SK-N-SH (cell line): ENCODE results near the gene AUTS2. TPM values are rescaled to one million over a fixed set of nuclear protein-coding genes. Genes with fewer than 3 reads are reported as not detected.

Experiments
- CTCF ChIA-PET: fragments of 300-600, 350-600 bp; formaldehyde crosslinking; extraction: SDS; loops from one replicate; lab custom pipeline; 2021; lab: Yijun Ruan, JAX
- POLR2A ChIA-PET: fragments of 350-600 bp; sonication (Branson Sonifier 250); formaldehyde crosslinking; extraction: SDS; loops from one replicate; lab custom pipeline; 2020; ENCODE audit warnings: antibody characterized with exemption, inconsistent platforms; lab: Yijun Ruan, JAX
- DNase-seq: peaks from one replicate; pipeline ENCODE4 v3.0.0; 2012
- H2AFZ ChIP-seq: fragments of 200-600 bp; sonication (generic); 2 replicates; pipeline ENCODE4 v1.8.1; 2016; ENCODE audit warnings: antibody characterized with exemption, mild to moderate bottlenecking, low read depth
- H3F3A ChIP-seq: fragments of 200-600 bp; sonication (generic); replicated peaks from 2 replicates; pipeline ENCODE3; 2016; ENCODE audit warnings: antibody characterized with exemption, mild to moderate bottlenecking; ENCODE audit not compliant: insufficient read depth
- H3K27ac ChIP-seq, 2 experiments: fragments of 200-500 bp in 1 of 2; fragments of 200-600 bp in 1 of 2; sonication (Bioruptor generic) in 1 of 2; sonication (generic), shearing (Covaris generic) in 1 of 2; 2 replicates each; pipeline versions ENCODE4 v1.5.1 to v1.6.1; 2014 to 2016; ENCODE audit warnings: low read depth in 2 of 2, inconsistent platforms in 1 of 2, low read length in 1 of 2, mild to moderate bottlenecking in 1 of 2, mixed read lengths in 1 of 2
- H3K27me3 ChIP-seq: fragments of 200-600 bp; sonication (generic), shearing (Covaris generic); 2 replicates; pipeline ENCODE4 v1.6.1; 2016; ENCODE audit warnings: mixed run types; ENCODE audit not compliant: insufficient read depth
- H3K36me3 ChIP-seq, 2 experiments: fragments of 200-500 bp in 1 of 2; fragments of 200-600 bp in 1 of 2; sonication (Bioruptor generic) in 1 of 2; sonication (generic) in 1 of 2; replicated peaks in 1 of 2; 2 replicates each; pipeline versions ENCODE3 to v1.5.1; 2014 to 2016; ENCODE audit warnings: low read length in 1 of 2, mild to moderate bottlenecking in 1 of 2; ENCODE audit not compliant: insufficient read depth in 2 of 2, control insufficient read depth in 1 of 2
- H3K4me1 ChIP-seq, 2 experiments: fragments of 200-500 bp in 1 of 2; fragments of 200-600 bp in 1 of 2; sonication (Bioruptor generic) in 1 of 2; sonication (generic), shearing (Covaris generic) in 1 of 2; 2 replicates each; pipeline versions ENCODE4 v1.5.1 to v1.6.1; 2014 to 2016; ENCODE audit warnings: low read depth in 1 of 2, low read length in 1 of 2, mixed run types in 1 of 2; ENCODE audit not compliant: insufficient read depth in 2 of 2, control insufficient read depth in 1 of 2
- H3K4me2 ChIP-seq: fragments of 200-600 bp; sonication (generic), shearing (Covaris generic); 2 replicates; pipeline ENCODE4 v1.6.1; 2017; ENCODE audit warnings: mixed run types
- H3K4me3 ChIP-seq, 2 experiments: fragments of 200-500 bp in 1 of 2; fragments of 200-600 bp in 1 of 2; sonication (Bioruptor generic) in 1 of 2; sonication (generic), shearing (Covaris generic) in 1 of 2; 2 replicates each; pipeline versions ENCODE4 v1.5.1 to v1.8.1; 2014 to 2016; ENCODE audit warnings: low read depth in 2 of 2, inconsistent platforms in 1 of 2, low read length in 1 of 2, mild to moderate bottlenecking in 1 of 2, mixed read lengths in 1 of 2, moderate library complexity in 1 of 2
- H3K79me2 ChIP-seq: fragments of 200-600 bp; sonication (generic); 2 replicates; pipeline ENCODE4 v1.8.1; 2017; ENCODE audit warnings: mild to moderate bottlenecking; ENCODE audit not compliant: insufficient read depth
- H3K9ac ChIP-seq: fragments of 200-600 bp; sonication (generic); 2 replicates; pipeline ENCODE4 v1.6.1; 2017; ENCODE audit warnings: mixed run types
- H3K9me2 ChIP-seq: fragments of 200-600 bp; sonication (generic); 2 replicates; pipeline ENCODE4 v1.6.1; 2017; ENCODE audit warnings: mixed run types
- H3K9me3 ChIP-seq: fragments of 200-600 bp; sonication (generic); 2 replicates; pipeline ENCODE4 v1.6.1; 2017; ENCODE audit warnings: mixed run types, mild to moderate bottlenecking, moderate library complexity
- H4K20me1 ChIP-seq: fragments of 200-600 bp; sonication (generic); 2 replicates; pipeline ENCODE4 v1.6.1; 2017; ENCODE audit warnings: mild to moderate bottlenecking, mixed run types; ENCODE audit not compliant: insufficient read depth
- CHD2 ChIP-seq: fragments of 150-350 bp; IDR thresholded peaks from 2 replicates; pipeline ENCODE4 v1.6.1; 2018; ENCODE audit warnings: low read length; ENCODE audit not compliant: partially characterized antibody
- EP300 ChIP-seq, 2 experiments: IDR thresholded peaks; 2 replicates each; pipeline versions ENCODE4 v1.4.0 to v1.6.1; 2012; ENCODE audit warnings: borderline replicate concordance in 1 of 2, low read depth in 1 of 2, low read length in 1 of 2
- FOSL2 ChIP-seq: IDR thresholded peaks from 2 replicates; pipeline ENCODE4 v1.4.0; 2012; ENCODE audit warnings: low read depth, mild to moderate bottlenecking, moderate library complexity, borderline replicate concordance
- FOXJ3 ChIP-seq: sonication (generic); formaldehyde crosslinking; IDR thresholded peaks from 2 replicates; pipeline ENCODE4 v1.5.1; 2020; ENCODE audit warnings: mild to moderate bottlenecking, missing genetic modification reagents
- FOXM1 ChIP-seq: IDR thresholded peaks from 2 replicates; pipeline ENCODE4 v1.4.0; 2012; ENCODE audit warnings: low read depth, mild to moderate bottlenecking
- GABPA ChIP-seq: IDR thresholded peaks from 2 replicates; pipeline ENCODE4 v1.4.0; 2012; ENCODE audit warnings: low read depth, mild to moderate bottlenecking
- GATA2 ChIP-seq: sonication (generic); formaldehyde crosslinking; IDR thresholded peaks from 2 replicates; pipeline ENCODE4 v1.5.0; 2020; ENCODE audit warnings: mild to moderate bottlenecking, missing genetic modification reagents
- JUND ChIP-seq: IDR thresholded peaks from 2 replicates; pipeline ENCODE4 v1.4.0; 2012
- MXI1 ChIP-seq: IDR thresholded peaks from 2 replicates; pipeline ENCODE4 v1.6.1; 2012; ENCODE audit warnings: mild to moderate bottlenecking, low read depth, low read length, improper control_type of control experiment
- NRF1 ChIP-seq: IDR thresholded peaks from 2 replicates; pipeline ENCODE4 v1.6.1; 2012; ENCODE audit warnings: low read depth, mild to moderate bottlenecking, low read length
- POLR2AphosphoS5 ChIP-seq: IDR thresholded peaks from 2 replicates; pipeline ENCODE4 v1.6.1; 2012; ENCODE audit warnings: low read depth, low read length
- RAD21 ChIP-seq: IDR thresholded peaks from 2 replicates; pipeline ENCODE4 v1.6.1; 2012; ENCODE audit warnings: mild to moderate bottlenecking, low read length
- RCOR1 ChIP-seq: fragments of 150-350 bp; IDR thresholded peaks from 2 replicates; pipeline ENCODE4 v1.6.1; 2017; ENCODE audit warnings: antibody characterized with exemption, low read length
- RFX5 ChIP-seq: IDR thresholded peaks from 2 replicates; pipeline ENCODE4 v1.6.1; 2012; ENCODE audit warnings: mild to moderate bottlenecking, improper control_type of control experiment, low read length
- TCF12 ChIP-seq: IDR thresholded peaks from 2 replicates; pipeline ENCODE4 v1.4.0; 2012
- TEAD4 ChIP-seq: IDR thresholded peaks from 2 replicates; pipeline ENCODE4 v1.4.0; 2012; ENCODE audit warnings: mild to moderate bottlenecking, borderline replicate concordance; ENCODE audit not compliant: insufficient read depth
- WGBS: methylation state at CpG from one replicate; pipeline ENCODE4 v1.1.6; 2017; ENCODE audit warnings: low lambda C conversion rate; 5-methylcytosine and 5-hydroxymethylcytosine counted together
- polyA plus RNA-seq, 3 experiments: library from polyadenylated mRNA; depleted of rRNA; stranded (reverse); fragments of >200 nt; gene quantifications; 2 replicates each; pipeline ENCODE4 v1.2.3, GENCODE V29; 2012
- TF ChIP-seq, protein P1 (sequence below): IDR thresholded peaks from 2 replicates; pipeline ENCODE4 v1.4.0; 2012; ENCODE audit warnings: low read depth
- TF ChIP-seq, protein P2 (sequence below): fragments of 200-600 bp; sonication (generic); IDR thresholded peaks from 2 replicates; pipeline ENCODE4 v1.6.1; 2017; ENCODE audit warnings: antibody characterized with exemption, mild to moderate bottlenecking, moderate library complexity
- TF ChIP-seq, protein P3 (sequence below): IDR thresholded peaks from 2 replicates; pipeline ENCODE4 v1.6.1; 2012; ENCODE audit warnings: mild to moderate bottlenecking, low read depth, low read length, moderate library complexity
- TF ChIP-seq, protein P4 (sequence below): IDR thresholded peaks from 2 replicates; pipeline ENCODE4 v1.4.0; 2012; ENCODE audit warnings: low read depth, borderline replicate concordance
- TF ChIP-seq, protein P5 (sequence below): fragments of 150-350 bp; IDR thresholded peaks from 2 replicates; pipeline ENCODE4 v1.6.1; 2017; ENCODE audit warnings: antibody characterized with exemption, low read length, low read depth, borderline replicate concordance

The AUTS2 gene
- polyA plus RNA-seq, 1 of the 3 experiments (the other 2 are of a cell fraction), result 15.6 TPM

DNA sequence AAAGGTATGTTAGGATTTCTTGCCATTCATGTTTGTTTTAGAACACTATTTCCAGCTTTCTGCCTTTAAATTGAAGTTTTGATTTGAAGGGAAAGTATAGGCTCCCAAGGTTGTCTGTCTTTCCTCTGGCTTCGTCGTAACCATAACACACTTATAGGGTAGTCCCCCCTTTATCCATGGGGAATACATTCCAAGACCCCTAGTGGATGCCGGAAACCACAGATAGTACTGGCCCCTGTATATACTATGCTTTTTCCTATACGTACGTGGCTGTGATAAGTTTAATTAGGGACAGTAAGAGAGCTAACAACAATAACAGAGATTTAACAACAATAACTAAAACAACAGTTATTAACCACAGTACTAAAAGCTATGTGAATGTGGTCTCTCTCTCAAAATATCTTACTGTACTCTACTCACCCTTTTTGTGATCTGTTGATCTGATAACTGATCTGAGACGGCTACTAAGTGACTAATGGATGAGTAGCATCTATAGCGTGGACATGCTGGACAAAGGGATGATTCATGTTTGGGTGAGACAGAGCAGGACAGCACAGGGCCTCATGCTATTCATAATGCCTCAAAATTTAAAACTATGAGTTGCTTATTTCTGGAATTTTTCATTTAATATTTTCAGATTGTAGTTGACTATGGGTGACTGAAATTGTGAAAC lies 273.1 kb downstream of the AUTS2 start (continued):
- TF ChIP-seq TEAD4, result peak; percentile 99
- TF ChIP-seq, protein P1, sequence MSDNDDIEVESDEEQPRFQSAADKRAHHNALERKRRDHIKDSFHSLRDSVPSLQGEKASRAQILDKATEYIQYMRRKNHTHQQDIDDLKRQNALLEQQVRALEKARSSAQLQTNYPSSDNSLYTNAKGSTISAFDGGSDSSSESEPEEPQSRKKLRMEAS, result peak; percentile 86
- TF ChIP-seq GABPA, result no peak
- TF ChIP-seq EP300 (IDR thresholded peaks at IDR 0.05; ENCODE audit: borderline replicate concordance in 1 of 2, low read depth in 1 of 2, low read length in 1 of 2), result peak; percentile 35 to 98
- peak; percentile 100 for TF ChIP-seq FOSL2
- TF ChIP-seq GATA2, result no peak
- peak; percentile 96 for TF ChIP-seq POLR2AphosphoS5
- no peak; the same call in 1 of the 2 replicates for TF ChIP-seq MXI1
- TF ChIP-seq, protein P2, sequence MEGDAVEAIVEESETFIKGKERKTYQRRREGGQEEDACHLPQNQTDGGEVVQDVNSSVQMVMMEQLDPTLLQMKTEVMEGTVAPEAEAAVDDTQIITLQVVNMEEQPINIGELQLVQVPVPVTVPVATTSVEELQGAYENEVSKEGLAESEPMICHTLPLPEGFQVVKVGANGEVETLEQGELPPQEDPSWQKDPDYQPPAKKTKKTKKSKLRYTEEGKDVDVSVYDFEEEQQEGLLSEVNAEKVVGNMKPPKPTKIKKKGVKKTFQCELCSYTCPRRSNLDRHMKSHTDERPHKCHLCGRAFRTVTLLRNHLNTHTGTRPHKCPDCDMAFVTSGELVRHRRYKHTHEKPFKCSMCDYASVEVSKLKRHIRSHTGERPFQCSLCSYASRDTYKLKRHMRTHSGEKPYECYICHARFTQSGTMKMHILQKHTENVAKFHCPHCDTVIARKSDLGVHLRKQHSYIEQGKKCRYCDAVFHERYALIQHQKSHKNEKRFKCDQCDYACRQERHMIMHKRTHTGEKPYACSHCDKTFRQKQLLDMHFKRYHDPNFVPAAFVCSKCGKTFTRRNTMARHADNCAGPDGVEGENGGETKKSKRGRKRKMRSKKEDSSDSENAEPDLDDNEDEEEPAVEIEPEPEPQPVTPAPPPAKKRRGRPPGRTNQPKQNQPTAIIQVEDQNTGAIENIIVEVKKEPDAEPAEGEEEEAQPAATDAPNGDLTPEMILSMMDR, result peak; percentile 53
- peak; percentile 100 for TF ChIP-seq JUND
- peak; percentile 100 for TF ChIP-seq TCF12

DNA sequence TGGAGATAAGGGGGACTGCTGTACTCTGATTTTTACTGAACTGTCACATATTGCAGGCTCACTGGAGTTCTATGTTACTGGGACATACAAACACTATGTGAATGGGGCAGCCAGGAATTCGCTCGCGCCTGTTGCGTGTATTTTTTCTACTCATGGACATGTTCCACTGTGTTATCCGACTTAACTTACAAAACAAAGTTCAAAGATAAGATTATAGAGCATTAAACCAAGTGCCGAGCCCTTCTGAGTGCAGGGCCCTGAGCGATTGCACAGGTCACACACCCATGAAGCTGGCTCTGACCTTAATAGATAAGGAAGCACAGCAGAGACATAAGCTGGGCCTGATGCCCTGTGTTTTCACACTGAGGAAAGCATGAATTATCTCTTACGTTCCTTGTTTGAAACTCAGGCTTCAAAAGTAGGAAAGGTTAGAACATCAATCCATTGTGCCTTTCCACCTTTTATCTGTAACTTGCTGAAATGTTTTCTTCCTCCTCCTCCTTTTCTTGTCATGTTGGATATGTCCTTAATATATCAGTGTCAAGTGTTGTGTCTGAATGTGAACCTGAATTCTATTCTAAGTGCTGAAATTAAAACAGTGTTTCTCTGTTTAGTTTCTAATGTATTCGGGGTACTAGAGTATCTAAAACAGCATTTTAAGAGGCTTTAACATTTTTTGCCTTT lies 273.8 kb downstream of the AUTS2 start:
- H3K4me3 ChIP-seq, result peak overlapping the region; percentile 12 to 15; a peak in 3 of 4 replicates
- no peaks in the 10 kb centered on the region for H3K9me3 ChIP-seq
- H3K79me2 ChIP-seq, result peaks cover 10% of the 10 kb centered on the region; the same call in 1 of the 2 replicates
- CTCF ChIA-PET, result interaction anchor here (2.1 to 2.2 kb wide), 2 partner anchors 8 to 11 kb away, joined by 5 to 10 read pairs; no protein-coding TSS in a partner anchor
- H3K9me2 ChIP-seq, result no peaks in the 10 kb centered on the region
- H3K27ac ChIP-seq, result peak overlapping the region; percentile 91 to 93
- H3F3A ChIP-seq, result peaks cover 32% of the 10 kb centered on the region
- POLR2A ChIA-PET, result interaction anchor here (1.7 kb wide), 1 partner anchor 11 kb away, joined by 4 read pairs; no protein-coding TSS in a partner anchor
- TF ChIP-seq TEAD4 (0 out of 2 replicates have a peak, but pooled peaks have one; percentile 7), RCOR1 (peak; percentile 47; the same call in 1 of the 2 replicates), MXI1 (peak; percentile 70), FOSL2 (no peak), FOXJ3 (CRISPR knock-in tag) (0 out of 2 replicates have a peak, but pooled peaks have one; percentile 44), RFX5 (peak; percentile 25; the same call in 1 of the 2 replicates), FOXM1 (0 out of 2 replicates have a peak, but pooled peaks have one; percentile 3), RAD21 (peak; percentile 26; the same call in 1 of the 2 replicates), GATA2 (peak; percentile 73), EP300 (IDR thresholded peaks at IDR 0.05; ENCODE audit: borderline replicate concordance in 1 of 2, low read depth in 1 of 2, low read length in 1 of 2) (peak; percentile 45 to 71; a peak in 2 of 4 replicates), TCF12 (peak; percentile 44; the same call in 1 of the 2 replicates), CHD2 (peak; percentile 44), NRF1 (no peak)
- TF ChIP-seq, protein P3, sequence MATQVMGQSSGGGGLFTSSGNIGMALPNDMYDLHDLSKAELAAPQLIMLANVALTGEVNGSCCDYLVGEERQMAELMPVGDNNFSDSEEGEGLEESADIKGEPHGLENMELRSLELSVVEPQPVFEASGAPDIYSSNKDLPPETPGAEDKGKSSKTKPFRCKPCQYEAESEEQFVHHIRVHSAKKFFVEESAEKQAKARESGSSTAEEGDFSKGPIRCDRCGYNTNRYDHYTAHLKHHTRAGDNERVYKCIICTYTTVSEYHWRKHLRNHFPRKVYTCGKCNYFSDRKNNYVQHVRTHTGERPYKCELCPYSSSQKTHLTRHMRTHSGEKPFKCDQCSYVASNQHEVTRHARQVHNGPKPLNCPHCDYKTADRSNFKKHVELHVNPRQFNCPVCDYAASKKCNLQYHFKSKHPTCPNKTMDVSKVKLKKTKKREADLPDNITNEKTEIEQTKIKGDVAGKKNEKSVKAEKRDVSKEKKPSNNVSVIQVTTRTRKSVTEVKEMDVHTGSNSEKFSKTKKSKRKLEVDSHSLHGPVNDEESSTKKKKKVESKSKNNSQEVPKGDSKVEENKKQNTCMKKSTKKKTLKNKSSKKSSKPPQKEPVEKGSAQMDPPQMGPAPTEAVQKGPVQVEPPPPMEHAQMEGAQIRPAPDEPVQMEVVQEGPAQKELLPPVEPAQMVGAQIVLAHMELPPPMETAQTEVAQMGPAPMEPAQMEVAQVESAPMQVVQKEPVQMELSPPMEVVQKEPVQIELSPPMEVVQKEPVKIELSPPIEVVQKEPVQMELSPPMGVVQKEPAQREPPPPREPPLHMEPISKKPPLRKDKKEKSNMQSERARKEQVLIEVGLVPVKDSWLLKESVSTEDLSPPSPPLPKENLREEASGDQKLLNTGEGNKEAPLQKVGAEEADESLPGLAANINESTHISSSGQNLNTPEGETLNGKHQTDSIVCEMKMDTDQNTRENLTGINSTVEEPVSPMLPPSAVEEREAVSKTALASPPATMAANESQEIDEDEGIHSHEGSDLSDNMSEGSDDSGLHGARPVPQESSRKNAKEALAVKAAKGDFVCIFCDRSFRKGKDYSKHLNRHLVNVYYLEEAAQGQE, result no peak
- TF ChIP-seq, protein P4, sequence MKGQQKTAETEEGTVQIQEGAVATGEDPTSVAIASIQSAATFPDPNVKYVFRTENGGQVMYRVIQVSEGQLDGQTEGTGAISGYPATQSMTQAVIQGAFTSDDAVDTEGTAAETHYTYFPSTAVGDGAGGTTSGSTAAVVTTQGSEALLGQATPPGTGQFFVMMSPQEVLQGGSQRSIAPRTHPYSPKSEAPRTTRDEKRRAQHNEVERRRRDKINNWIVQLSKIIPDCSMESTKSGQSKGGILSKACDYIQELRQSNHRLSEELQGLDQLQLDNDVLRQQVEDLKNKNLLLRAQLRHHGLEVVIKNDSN, result no peak
- TF ChIP-seq, protein P5, sequence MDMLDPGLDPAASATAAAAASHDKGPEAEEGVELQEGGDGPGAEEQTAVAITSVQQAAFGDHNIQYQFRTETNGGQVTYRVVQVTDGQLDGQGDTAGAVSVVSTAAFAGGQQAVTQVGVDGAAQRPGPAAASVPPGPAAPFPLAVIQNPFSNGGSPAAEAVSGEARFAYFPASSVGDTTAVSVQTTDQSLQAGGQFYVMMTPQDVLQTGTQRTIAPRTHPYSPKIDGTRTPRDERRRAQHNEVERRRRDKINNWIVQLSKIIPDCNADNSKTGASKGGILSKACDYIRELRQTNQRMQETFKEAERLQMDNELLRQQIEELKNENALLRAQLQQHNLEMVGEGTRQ, result no peak
- H3K4me2 ChIP-seq, result peak overlapping the region; percentile 64
- H3K9ac ChIP-seq, result peak overlapping the region; percentile 46
- no peaks in the 10 kb centered on the region; the same call in 1 of the 2 replicates for H4K20me1 ChIP-seq
- no peak overlapping the region for H2AFZ ChIP-seq
- DNase-seq, result peak; percentile 52
- H3K27me3 ChIP-seq, result no peaks in the 10 kb centered on the region
- peaks cover 21 to 37% of the 10 kb centered on the region in 2 experiments; a peak in 3 of 4 replicates for H3K4me1 ChIP-seq
- WGBS, result 22% methylated on average over 9 of the region's 9 CpGs
- no peaks in the 10 kb centered on the region for H3K36me3 ChIP-seq
